Upper lobe of left lung (tissue), 4 donors: ENCODE results near the gene PRM1.

Experiments used
- EP300 ChIP-seq, 4 donors: sonication (generic); formaldehyde crosslinking; IDR thresholded peaks; one replicate each; pipeline ENCODE4 v1.5.1; 2017; ENCODE audit warnings: antibody characterized with exemption in 4 of 4, control low read depth in 2 of 4
- POLR2A ChIP-seq, 4 donors: fragments of 450-650 bp; IDR thresholded peaks; one replicate each; pipeline ENCODE4 v1.5.1; 2016 to 2017; ENCODE audit warnings: antibody characterized with exemption in 4 of 4, mild to moderate bottlenecking in 2 of 4
- POLR2AphosphoS5 ChIP-seq, 2 donors: sonication (generic); formaldehyde crosslinking; IDR thresholded peaks; one replicate each; pipeline ENCODE4 v1.5.1; 2017; ENCODE audit warnings: antibody characterized with exemption in 2 of 2
- TF ChIP-seq, protein P1 (sequence below), 6 experiments: fragments of 450-650 bp in 4 of 6; fragments of 200-600 bp in 2 of 6; sonication (generic) in 2 of 6; IDR thresholded peaks; one replicate each; pipeline ENCODE4 v1.5.1; 2016 to 2019; ENCODE audit warnings: antibody characterized with exemption in 6 of 6

DNA sequence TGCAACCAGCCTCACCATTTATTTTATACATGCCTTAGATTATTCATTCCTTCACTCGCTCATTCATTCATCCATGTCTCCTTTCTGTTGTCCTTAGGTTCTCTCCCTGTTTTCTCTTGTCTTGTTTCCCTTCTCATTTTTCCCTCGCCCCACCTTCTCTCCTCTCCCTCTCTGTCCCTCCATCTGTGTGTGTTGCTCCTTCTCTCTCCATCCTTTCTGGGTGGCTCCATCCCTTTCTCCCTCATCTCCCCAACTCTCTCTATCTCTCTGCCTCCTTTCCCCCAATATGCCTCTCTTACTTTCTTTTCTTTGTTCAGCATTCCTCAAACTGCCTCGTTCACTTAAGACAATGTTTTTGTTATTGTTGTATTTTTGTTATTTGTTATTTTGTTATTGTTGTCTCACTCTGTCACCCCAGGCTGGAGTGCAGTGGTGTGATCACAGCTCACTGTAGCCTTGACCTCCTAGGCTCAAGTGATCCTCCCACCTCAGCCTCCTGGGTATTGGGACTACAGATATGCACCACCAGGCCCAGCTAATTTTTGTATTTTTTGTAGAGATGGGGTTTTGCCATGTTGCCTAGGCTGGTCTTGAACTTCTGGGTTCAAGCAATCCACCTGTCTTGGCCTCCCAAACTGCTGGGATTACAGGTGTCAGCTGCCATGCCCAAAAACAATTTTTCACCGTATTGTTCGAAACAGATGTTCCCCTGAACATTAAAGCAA, 39.5 kb downstream of the PRM1 start:
- TF ChIP-seq, protein P1, sequence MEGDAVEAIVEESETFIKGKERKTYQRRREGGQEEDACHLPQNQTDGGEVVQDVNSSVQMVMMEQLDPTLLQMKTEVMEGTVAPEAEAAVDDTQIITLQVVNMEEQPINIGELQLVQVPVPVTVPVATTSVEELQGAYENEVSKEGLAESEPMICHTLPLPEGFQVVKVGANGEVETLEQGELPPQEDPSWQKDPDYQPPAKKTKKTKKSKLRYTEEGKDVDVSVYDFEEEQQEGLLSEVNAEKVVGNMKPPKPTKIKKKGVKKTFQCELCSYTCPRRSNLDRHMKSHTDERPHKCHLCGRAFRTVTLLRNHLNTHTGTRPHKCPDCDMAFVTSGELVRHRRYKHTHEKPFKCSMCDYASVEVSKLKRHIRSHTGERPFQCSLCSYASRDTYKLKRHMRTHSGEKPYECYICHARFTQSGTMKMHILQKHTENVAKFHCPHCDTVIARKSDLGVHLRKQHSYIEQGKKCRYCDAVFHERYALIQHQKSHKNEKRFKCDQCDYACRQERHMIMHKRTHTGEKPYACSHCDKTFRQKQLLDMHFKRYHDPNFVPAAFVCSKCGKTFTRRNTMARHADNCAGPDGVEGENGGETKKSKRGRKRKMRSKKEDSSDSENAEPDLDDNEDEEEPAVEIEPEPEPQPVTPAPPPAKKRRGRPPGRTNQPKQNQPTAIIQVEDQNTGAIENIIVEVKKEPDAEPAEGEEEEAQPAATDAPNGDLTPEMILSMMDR (IDR thresholded peaks at IDR 0.05), result no peak
- TF ChIP-seq POLR2AphosphoS5 (IDR thresholded peaks at IDR 0.05) (no peak), POLR2A (IDR thresholded peaks at IDR 0.05) (no peak), EP300 (IDR thresholded peaks at IDR 0.05) (no peak)
